Mesodermal cell (in vitro differentiated cells): ENCODE data around the gene GCK.
"Not testable (repeated sequence)": the region's sequence is repeated elsewhere in the genome, so short reads cannot be mapped to it uniquely, and the experiment has no call there.

Experiments
- H3K27ac ChIP-seq: 2 replicates; pipeline ENCODE4 v1.7.0; 2013; ENCODE audit warnings: mild to moderate bottlenecking, low read depth, low read length, moderate library complexity; ENCODE audit not compliant: severe bottlenecking
- H3K36me3 ChIP-seq: 2 replicates; pipeline ENCODE4 v1.7.1; 2013; ENCODE audit warnings: mild to moderate bottlenecking, low read length, moderate library complexity; ENCODE audit not compliant: control insufficient read depth, insufficient read depth
- H3K4me1 ChIP-seq: one replicate; pipeline ENCODE4 v1.7.1; 2013; ENCODE audit warnings: mild to moderate bottlenecking, low read length; ENCODE audit not compliant: insufficient read depth, control insufficient read depth, poor library complexity, severe bottlenecking
- H3K4me3 ChIP-seq: 2 replicates; pipeline ENCODE4 v1.7.0; 2013; ENCODE audit warnings: low read length, control low read depth, mild to moderate bottlenecking; ENCODE audit not compliant: insufficient read depth, poor library complexity, severe bottlenecking; ENCODE audit errors: extremely low read depth
- H3K9me3 ChIP-seq: 2 replicates; pipeline ENCODE4 v1.7.1; 2013; ENCODE audit warnings: mild to moderate bottlenecking, low read length, moderate library complexity; ENCODE audit not compliant: control insufficient read depth
- WGBS, 2 experiments: methylation state at CpG; one replicate each; pipeline ENCODE4 v1.1.5; 2013; ENCODE audit warnings: missing lambda C conversion rate in 2 of 2; ENCODE audit not compliant: insufficient coverage in 2 of 2; 5-methylcytosine and 5-hydroxymethylcytosine counted together

GCK gene

DNA sequence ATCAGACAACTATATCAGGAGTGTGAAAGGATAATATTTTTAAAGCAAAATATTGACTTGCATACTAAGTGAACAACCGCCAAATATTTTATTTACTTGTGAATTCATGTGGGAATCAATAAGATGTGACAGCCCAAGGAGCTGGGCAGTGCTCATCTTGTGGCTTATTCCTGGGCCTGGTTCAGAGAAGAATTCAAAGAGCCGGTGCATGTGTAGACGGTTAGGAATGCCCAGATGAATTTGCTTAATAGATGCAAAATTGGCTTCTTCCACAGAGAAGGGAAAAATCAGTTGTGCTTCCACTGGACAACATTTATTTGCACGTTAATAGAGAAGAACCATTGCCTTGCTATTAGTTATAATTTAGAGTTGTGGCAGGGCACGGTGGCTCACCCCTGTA, 52.5 kb downstream of the GCK start:
- H3K4me3 ChIP-seq: no peak overlapping the region
- H3K4me1 ChIP-seq: peaks cover 21% of the 10 kb centered on the region
- 89 to 95% methylated on average over 4 of the region's 5 CpGs for WGBS, 2 experiments

DNA sequence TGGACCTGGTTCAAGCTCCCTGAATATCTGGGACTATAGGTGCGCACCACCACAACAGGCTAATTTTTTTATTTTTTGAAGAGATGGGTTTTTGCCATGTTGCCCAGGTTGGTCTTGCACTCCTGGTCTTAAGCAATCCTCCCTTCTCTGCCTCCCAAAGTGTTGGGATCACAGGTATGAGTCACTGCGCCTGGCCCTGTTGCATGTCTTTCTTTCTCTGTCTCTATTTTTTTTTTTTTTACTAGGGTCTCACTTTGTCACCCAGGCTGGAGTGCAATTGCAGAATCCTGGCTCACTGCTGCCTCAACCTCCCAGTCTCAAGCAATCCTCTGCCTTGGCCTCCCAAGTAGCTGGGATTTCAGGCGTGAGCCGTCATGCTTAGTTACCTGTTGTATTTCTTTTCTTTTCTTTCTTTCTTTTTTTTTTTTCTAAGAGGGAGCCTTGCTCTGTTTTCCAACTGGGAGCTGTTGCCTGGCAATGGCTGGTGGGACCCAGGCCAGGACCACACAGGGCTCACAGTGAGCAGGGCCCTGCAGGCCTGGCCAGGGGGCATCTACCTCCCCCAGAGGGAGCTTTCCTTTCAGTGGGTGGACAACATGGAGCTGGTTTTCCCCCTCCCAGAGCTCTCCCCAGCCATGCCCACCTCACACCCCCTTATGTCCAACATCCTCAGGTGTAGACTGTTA, 54.2 kb downstream of the GCK start:
- H3K9me3 ChIP-seq: no peaks in the 10 kb centered on the region
- no peak overlapping the region for H3K27ac ChIP-seq
- WGBS, 2 experiments: 83 to 90% methylated on average over 1 to 3 of the region's 4 CpGs
- H3K4me3 ChIP-seq: no peak overlapping the region
- no peaks in the 10 kb centered on the region for H3K36me3 ChIP-seq
- peaks cover 18% of the 10 kb centered on the region for H3K4me1 ChIP-seq

More for the DNA sequence above, 52.5 kb downstream of the GCK start:
- no peaks in the 10 kb centered on the region for H3K9me3 ChIP-seq
- no peaks in the 10 kb centered on the region for H3K36me3 ChIP-seq
- no peak overlapping the region for H3K27ac ChIP-seq

DNA sequence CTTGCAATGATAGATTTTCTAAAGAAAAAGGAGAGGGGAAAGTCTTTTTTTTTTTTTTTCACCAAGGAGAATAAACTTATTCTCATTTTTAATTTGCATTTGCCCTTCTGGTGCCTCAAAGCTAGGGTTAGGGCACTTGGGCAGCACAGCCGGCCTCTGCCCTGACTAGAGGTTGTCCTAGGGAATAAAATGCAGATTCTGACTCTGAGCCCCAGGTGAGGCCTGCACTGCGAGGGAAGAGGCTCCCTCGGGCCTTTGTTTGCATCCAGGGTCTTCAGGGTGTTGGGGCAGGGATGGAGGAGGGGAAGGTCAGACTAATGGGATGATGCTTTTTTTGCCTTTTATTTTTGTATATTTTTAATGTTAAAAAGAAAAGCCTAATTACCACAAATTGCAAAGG, 55.9 kb downstream of the GCK start:
- 0 to 53% methylated on average over 1 to 2 of the region's 3 CpGs for WGBS, 2 experiments
- H3K36me3 ChIP-seq: no peaks in the 10 kb centered on the region
- no peak overlapping the region for H3K27ac ChIP-seq
- no peaks in the 10 kb centered on the region for H3K9me3 ChIP-seq
- H3K4me1 ChIP-seq: peaks cover 18% of the 10 kb centered on the region
- H3K4me3 ChIP-seq: no peak overlapping the region

DNA sequence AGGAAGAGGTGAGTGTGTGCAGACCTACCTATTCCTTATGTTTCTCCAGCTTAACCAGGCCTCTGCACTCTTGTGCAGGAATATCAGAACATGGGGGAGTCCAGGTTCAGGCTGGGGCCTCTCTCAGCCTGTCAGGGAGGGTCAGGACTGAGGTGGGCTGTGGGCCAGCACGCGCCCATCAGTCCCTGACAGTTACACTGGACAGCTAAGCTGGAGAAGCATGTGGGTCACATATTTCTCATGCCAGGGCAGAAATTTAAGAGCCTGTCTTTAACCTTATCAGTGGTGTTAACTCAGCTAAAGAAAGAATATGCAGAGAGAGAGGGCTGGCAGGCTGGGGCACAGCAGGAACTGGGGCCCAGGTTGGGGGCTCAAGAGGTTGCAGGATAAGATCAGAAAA, 57.2 kb downstream of the GCK start:
- WGBS, 2 experiments: 63 to 79% methylated on average over 2 of the region's 2 CpGs
- no peak overlapping the region for H3K4me3 ChIP-seq
- peak overlapping the region; percentile 10 for H3K27ac ChIP-seq
- peaks cover 18% of the 10 kb centered on the region for H3K4me1 ChIP-seq
- H3K36me3 ChIP-seq: no peaks in the 10 kb centered on the region
- peaks cover 9% of the 10 kb centered on the region for H3K9me3 ChIP-seq

DNA sequence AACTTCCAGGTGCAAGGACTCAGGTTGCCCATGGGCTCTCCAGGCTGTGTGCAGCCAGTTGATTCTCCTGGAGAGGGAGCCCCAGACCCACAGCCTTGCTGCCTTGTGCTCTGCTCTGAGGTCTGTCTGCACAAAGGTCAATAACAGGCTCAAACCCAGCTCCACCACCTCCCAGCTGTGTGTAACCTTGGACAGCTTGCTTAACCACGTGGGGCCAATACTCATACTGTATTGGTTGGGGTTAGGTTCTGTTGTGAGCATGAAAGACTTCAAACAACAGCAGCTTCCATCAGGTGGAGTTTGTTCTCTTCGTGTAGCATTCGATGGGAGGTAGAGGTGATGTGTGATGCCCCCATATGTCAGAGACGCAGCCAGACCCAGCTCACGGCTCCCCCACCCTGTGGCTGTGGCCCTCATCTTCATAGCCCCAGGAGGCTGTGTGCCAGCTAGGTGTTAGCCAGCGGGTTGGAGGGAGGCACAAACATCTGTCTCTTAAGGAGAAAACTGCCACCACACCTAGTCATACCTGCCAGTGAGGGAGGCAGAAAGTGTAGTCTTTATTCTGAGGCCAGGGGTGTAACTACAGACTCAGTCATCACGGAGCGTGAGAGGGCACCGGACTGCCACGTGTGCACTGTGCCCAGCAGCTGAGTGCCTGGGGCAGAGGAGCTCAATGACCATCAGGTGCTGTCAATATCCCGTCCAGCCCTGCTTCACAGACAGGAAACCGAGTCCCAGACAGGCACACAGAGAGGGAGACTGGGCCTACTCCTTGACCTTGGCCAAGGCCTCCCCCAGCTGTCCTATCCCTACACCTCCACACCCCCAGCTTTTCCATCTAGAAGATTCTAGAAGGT, 57.8 kb downstream of the GCK start:
- Histone ChIP-seq H3K36me3 (no peaks in the 10 kb centered on the region), H3K9me3 (peaks cover 9% of the 10 kb centered on the region), H3K4me3 (no peak overlapping the region), H3K27ac (no peak overlapping the region), H3K4me1 (peaks cover 18% of the 10 kb centered on the region)
- WGBS, 2 experiments: 84 to 98% methylated on average over 6 to 8 of the region's 12 CpGs

DNA sequence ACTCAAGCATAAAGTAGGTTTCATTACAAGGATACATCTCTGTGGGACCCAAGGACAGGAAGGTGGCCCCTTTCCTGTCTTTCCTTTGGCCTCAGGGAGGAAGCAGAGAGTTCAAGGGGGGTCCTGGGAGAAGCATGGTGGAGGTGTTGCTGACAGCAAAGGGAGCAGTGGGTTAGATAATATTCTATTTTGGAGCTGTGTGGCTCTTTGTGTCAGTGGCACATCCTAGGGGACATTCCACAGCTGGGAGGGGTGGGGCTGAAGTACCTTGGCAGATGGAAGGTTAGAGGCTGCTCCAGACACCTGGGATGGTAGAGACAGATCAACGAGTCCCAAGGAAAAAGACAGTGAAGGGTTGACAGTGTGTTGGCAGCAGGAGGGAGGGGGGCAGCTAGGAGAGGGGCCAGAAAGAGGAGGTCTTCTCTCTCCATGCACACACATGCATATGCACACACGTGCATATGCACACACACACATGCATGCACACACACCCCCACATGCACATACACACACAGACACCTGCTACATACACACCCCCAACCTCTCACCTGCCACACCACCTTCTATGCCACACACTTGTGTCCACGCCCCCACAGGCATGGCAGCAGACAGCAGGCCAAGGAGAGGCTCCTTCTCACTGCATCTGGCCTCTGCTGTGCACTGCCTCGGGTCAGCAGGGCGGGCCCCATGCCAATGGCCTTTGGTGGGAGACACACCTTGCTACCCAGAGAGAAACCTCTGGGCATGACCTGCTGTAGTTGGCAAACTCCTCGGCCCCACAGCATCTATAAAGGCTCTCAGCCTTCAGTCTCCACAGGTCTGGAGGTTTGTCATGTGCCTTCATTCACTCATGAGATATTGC, 60.3 kb downstream of the GCK start:
- WGBS, 2 experiments: 79 to 90% methylated on average over 4 to 6 of the region's 6 CpGs
- H3K4me1 ChIP-seq: peaks cover 18% of the 10 kb centered on the region
- no peaks in the 10 kb centered on the region for H3K36me3 ChIP-seq
- H3K4me3 ChIP-seq: no peak overlapping the region
- H3K27ac ChIP-seq: no peak overlapping the region
- H3K9me3 ChIP-seq: peaks cover 9% of the 10 kb centered on the region

DNA sequence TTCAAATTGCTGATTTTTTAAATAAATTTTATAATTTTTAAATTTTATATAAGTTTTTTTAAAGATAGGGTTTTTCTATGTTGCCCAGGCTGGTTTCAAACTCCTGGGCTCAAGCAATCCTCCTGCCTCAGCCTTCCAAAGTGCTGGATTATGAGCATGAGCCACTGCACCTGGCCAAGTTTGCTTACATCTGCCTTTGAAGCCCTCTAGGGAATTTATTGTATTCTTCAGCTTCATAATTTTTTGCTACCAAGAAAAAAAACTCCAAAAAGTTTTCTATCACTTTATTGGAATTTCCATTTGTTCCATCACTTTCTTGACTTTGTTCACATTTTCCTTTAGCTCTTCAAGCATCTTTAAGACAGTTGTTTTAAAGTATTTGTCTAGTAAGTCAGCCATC, 62.1 kb downstream of the GCK start:
- Histone ChIP-seq H3K27ac (no peak overlapping the region), H3K4me1 (peaks cover 8% of the 10 kb centered on the region)

DNA sequence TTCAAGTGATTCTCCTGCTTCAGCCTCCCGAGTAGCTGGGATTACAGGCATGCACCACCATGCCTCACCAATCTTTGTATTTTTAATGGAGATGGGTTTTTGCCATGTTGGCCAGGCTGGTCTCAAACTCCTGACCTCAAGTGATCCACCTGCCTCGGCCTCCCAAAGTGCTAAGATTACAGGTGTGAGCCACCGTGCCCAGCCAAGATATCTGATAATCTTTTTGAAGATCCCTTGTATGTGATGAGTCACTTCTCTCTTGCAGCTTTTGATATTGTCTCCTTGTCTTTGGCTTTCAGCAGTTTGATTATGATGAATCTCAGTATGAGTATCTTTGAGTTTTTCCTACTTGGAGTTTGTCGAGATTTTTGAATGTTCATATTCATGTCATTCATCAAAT, 62.7 kb downstream of the GCK start:
- H3K4me3 ChIP-seq, H3K9me3 ChIP-seq, H3K27ac ChIP-seq, H3K36me3 ChIP-seq: not testable (repeated sequence)
- WGBS, 2 experiments: 87 to 91% methylated on average over 2 to 4 of the region's 4 CpGs
- H3K4me1 ChIP-seq: peaks cover 10% of the 10 kb centered on the region

More for the DNA sequence above, 62.1 kb downstream of the GCK start:
- Histone ChIP-seq H3K4me3 (no peak overlapping the region), H3K36me3 (peaks cover 2% of the 10 kb centered on the region), H3K9me3 (peaks cover 9% of the 10 kb centered on the region)

DNA sequence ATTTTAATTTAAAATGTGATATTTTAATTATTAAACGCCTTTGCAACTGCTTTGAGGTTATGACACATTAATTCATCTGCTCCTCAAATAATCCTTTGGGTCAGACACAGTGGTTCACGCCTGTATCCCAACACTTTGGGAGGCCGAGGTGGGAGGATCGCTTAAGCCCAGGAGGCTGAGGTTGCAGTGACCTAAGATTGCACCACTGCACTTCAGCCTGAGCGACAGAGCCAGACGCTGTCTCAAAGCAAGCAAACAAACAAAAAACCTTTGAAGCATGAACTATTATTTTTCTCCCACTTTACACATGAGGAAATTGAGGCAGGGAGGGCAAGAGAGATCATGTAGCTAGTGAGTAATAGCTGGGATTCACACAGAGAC, 64.4 kb downstream of the GCK start:
- Histone ChIP-seq H3K27ac (no peak overlapping the region), H3K36me3 (peaks cover 24% of the 10 kb centered on the region), H3K4me3 (no peak overlapping the region), H3K4me1 (peaks cover 9% of the 10 kb centered on the region), H3K9me3 (peaks cover 9% of the 10 kb centered on the region)
- WGBS, 2 experiments: 100% methylated on average over 3 of the region's 6 CpGs

DNA sequence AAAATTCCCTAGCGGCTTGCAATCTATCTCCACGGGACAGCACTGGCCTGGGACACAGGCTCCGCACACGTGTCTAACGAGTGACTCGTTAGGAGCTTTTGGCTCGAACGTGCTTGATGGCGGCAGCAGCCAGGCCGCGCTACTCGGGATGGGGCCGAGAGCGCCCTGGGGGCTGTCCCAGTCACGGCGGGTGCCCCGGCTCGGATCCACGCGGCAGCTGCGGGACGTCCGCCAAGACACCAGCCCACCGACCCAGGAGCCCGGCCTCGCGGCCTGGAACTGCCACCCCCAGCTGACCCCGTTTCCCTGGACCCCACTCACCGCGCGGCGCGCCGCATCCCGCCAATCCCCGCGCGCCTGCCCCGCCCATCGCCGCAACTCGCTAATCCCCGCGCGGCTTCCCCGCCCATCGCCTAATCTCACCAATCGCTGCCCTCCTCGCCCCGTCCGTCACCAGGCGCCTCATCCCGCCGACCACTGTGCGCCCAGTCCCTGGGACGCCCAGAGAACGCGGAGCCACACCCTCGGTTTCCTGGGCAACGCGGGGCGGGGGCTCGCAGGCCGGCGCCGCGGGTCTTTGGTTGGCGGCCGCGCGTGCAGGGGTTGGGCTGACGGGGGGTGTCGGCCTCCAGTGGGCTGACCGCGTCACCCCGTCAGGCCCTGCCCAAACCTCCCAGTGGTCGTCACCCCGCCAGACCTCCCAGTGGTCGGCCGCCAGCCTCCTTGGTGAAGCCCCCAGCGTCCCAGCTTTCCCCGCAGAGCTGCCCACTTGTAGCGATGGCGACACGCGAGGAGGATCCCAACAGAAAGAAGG, 65.8 kb downstream of the GCK start, which contains the start of gene POLD2:
POLD2 (minus strand) TSS at position 359 of the 814 bp plus-strand sequence. CDS start 1,495 bp downstream, outside the sequence.
- peak within 1 kb of the TSS; percentile 75 for H3K27ac ChIP-seq
- peak within 1 kb of the TSS; percentile 55 for H3K4me3 ChIP-seq
- WGBS, 2 experiments: 0% methylated on average over 64 to 73 of the region's 86 CpGs
- peaks cover 9% of the 10 kb centered on the region for H3K4me1 ChIP-seq
- H3K9me3 ChIP-seq: peaks cover 9% of the 10 kb centered on the region
- peaks cover 38% of the 10 kb centered on the region for H3K36me3 ChIP-seq
